ENCODE results near the gene BRINP2.

- no peak for TF ChIP-seq REST (IDR thresholded peaks at IDR 0.05; ENCODE audit: low read depth)
- TF ChIP-seq EP300 (IDR thresholded peaks at IDR 0.05; ENCODE audit: borderline replicate concordance) = no peak
- no peak for TF ChIP-seq EGR1 (IDR thresholded peaks at IDR 0.05)
- TF ChIP-seq CREB1 (IDR thresholded peaks at IDR 0.05; ENCODE audit: low read depth) = no peak
- TF ChIP-seq, protein P1, sequence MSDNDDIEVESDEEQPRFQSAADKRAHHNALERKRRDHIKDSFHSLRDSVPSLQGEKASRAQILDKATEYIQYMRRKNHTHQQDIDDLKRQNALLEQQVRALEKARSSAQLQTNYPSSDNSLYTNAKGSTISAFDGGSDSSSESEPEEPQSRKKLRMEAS (IDR thresholded peaks at IDR 0.05) = no peak
- TF ChIP-seq RAD21 (IDR thresholded peaks at IDR 0.05; ENCODE audit: low read depth) = no peak
These were observed 40.3 kb upstream of the BRINP2 start for GRCh38 chr1:177130451-177130945.
